Astrocyte of the spinal cord (primary cell): ENCODE measurements around the gene SH2D4B.

Experiments used
- DNase-seq: peaks from one replicate; pipeline ENCODE4 v3.0.0; 2011; ENCODE audit warnings: low read depth, low spot score
- H3K4me3 ChIP-seq: 2 replicates; pipeline ENCODE4 v1.5.1; 2011; ENCODE audit warnings: low read depth, mild to moderate bottlenecking, low read length, moderate library complexity
- in situ Hi-C: cut with HindIII; loops from 2 replicates; pipeline ENCODE4 v1.10.0; 2017; ENCODE audit warnings: low sequenced_read_pairs
- TF ChIP-seq, protein P1 (sequence below): IDR thresholded peaks from 2 replicates; pipeline ENCODE4 v1.5.1; 2012; ENCODE audit warnings: low read depth, mild to moderate bottlenecking, low read length, inconsistent platforms

SH2D4B gene

GRCh38 chr10:80554050-80554449 is 16.3 kb downstream of the SH2D4B start:
- in situ Hi-C loops: no loop called here
- H3K4me3 ChIP-seq: no peak overlapping the region
- DNase-seq: no peak
- TF ChIP-seq, protein P1, sequence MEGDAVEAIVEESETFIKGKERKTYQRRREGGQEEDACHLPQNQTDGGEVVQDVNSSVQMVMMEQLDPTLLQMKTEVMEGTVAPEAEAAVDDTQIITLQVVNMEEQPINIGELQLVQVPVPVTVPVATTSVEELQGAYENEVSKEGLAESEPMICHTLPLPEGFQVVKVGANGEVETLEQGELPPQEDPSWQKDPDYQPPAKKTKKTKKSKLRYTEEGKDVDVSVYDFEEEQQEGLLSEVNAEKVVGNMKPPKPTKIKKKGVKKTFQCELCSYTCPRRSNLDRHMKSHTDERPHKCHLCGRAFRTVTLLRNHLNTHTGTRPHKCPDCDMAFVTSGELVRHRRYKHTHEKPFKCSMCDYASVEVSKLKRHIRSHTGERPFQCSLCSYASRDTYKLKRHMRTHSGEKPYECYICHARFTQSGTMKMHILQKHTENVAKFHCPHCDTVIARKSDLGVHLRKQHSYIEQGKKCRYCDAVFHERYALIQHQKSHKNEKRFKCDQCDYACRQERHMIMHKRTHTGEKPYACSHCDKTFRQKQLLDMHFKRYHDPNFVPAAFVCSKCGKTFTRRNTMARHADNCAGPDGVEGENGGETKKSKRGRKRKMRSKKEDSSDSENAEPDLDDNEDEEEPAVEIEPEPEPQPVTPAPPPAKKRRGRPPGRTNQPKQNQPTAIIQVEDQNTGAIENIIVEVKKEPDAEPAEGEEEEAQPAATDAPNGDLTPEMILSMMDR: no peak

DNA sequence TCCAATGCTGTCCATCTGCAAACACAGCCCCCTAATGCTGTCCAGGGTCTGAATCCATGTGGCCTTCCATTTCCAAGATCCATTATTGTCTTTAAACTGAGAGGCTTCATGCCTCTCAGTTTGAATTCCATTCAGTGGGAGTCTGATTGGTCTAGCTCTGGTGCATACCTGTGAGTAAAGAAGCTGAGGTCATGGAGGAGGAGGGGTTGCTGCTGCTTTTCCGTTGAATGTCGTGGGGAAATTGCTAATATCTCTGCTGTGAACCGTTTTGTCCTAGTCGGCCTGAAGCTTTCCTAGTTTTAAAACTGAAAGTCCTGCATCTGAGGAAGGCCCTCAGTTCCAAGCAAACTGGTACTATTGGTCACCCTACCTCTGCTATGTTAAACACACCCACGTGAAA is 17.7 kb downstream of the SH2D4B start:
- DNase-seq: no peak
- H3K4me3 ChIP-seq: no peak overlapping the region
- TF ChIP-seq, protein P1: no peak
- in situ Hi-C loops: no loop called here

- in situ Hi-C loops: no loop called here
- no peak overlapping the region for H3K4me3 ChIP-seq
- TF ChIP-seq, protein P1: no peak
- DNase-seq: no peak
Measured at GRCh38 chr10:80561950-80562349, 24.2 kb downstream of the SH2D4B start.

DNA sequence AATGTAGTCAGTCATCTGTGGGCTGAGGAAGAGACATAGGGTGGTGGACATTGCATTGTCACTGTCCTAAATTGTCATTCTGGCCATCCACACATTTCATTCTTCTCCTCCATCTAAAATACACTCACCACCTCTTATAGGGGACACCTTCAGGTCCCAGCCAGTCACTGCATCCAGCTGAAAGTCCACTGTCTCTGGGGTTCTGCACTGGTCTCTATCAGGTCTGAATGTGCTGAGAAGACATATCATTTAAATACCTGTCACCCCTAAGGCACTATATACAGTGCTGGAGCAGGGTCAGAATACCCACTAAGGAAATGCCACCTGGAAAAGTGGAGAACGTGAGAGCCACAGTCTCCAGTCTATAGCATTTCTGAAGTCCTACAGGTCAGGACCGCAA is 29.6 kb downstream of the SH2D4B start:
- no peak overlapping the region for H3K4me3 ChIP-seq
- in situ Hi-C loops: no loop called here
- TF ChIP-seq, protein P1: peak; percentile 4
- DNase-seq: no peak

- TF ChIP-seq, protein P1: no peak
- in situ Hi-C loops: no loop called here
- no peak overlapping the region for H3K4me3 ChIP-seq
- DNase-seq: no peak
Measured at GRCh38 chr10:80569131-80569895, 31.6 kb downstream of the SH2D4B start.

DNA sequence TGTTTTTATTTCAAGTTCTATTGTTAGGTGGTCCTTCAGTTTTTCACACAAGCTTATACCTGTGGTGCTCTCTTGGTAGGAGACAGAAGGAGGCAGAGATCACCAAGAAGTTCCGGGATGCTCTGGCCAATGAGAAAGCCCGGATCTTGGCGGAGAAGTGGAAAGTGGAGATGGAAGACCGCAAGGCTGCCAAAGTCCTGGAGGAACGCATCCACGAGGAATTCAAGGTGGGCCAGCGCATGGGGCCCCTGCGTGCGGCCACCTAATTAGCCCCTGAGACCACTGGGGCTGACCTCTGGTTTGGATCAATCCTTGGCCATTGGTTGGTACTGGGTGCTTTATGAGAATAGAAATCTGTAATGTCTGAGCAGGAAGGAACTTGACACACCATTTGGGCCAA is 33.6 kb downstream of the SH2D4B start:
- TF ChIP-seq, protein P1: no peak
- no peak for DNase-seq
- in situ Hi-C loops: no loop called here
- no peak overlapping the region for H3K4me3 ChIP-seq
